DMS153 (cell line): ENCODE results near the gene FRY.

Experiments
- DNase-seq: peaks from one replicate; lab custom pipeline; 2025; lab: John Stamatoyannopoulos, UW

Gene FRY

GRCh38 chr13:32016631-32017030 is 14.9 kb upstream of the FRY start:
- no peak for DNase-seq

GRCh38 chr13:32017474-32017873 is 14.1 kb upstream of the FRY start:
- DNase-seq = no peak

- DNase-seq = no peak
Measured at GRCh38 chr13:32019612-32020233, 11.9 kb upstream of the FRY start.

- no peak for DNase-seq
Measured at GRCh38 chr13:32021785-32022184, 9.8 kb upstream of the FRY start.

DNA sequence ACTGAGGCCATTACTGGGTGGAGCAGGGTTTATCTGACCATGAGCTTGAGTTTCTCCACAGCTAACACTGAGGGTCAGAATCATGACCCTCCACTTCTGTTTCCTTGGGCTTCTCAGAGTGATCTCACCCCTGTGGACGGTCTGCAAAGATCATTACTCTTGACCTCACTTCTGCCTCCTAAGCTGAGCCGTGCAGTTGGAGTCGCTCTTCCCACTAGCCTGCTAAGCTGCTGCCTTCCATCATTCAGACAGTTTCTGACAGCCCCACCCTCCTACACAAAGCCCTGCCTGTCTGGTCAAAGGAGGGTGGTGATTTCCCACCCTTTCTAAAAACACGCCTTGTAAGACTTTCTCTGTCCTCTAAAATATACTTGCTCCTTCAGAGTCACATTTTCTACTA is 9.3 kb upstream of the FRY start:
- no peak for DNase-seq

DNA sequence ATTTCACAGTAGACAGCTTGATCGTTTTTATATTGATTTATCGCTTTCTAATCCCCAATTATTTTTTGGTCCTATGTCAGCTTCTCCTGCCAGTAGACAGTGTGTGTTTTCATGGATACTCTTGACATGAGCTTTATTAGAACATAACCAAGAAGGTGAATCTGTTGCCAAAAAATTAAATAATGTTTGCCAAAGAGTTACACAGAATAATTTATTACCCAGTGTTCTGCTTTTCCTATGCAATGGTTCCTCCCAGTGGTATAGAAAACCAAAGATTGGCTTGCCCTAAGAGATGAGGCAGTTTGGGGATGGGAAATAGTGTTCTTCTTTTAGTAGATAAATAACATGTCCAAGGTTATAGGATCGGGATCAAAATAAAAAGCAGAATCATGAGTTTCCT is 8.5 kb upstream of the FRY start:
- DNase-seq = no peak

DNA sequence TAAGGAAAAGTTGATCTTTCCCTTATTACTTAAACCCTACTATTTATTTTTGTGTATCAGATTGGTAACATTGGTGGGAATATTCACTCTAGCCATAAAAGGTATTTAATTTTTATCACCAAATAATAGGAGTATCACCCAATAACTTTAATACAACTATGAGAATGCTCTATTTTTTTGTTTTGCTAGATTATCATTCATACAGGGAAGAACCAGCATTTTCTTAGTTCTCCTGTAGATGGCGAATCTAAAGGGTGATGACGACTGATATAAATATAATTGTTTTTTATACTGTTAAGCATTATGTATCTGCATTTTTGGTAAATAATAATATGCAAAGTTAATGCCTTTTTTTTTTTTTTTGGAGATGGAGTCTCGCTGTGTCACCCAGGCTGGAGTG is 7.9 kb upstream of the FRY start:
- DNase-seq = no peak

- DNase-seq = no peak
Measured at GRCh38 chr13:32024750-32025149, 6.8 kb upstream of the FRY start.

DNA sequence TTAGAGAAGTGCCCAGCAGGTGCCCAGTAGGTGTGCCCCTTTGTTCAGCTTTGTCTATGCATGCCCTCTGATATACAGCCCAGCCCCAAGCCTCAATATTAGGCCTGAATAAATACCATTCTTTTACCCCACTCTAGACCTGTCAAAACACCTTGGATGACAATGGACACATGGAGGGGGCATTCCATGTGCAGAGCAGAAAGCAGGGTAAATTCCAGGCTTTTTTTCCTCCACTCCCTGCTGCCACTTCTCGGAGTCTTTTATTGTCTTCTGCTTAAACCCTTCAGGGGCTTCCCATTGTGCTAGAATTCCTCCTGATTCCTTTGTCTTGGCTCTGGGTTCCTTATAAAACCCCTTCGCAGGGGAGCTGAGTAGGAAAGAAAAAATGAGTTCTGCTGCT is 5.8 kb upstream of the FRY start:
- DNase-seq = no peak

DNA sequence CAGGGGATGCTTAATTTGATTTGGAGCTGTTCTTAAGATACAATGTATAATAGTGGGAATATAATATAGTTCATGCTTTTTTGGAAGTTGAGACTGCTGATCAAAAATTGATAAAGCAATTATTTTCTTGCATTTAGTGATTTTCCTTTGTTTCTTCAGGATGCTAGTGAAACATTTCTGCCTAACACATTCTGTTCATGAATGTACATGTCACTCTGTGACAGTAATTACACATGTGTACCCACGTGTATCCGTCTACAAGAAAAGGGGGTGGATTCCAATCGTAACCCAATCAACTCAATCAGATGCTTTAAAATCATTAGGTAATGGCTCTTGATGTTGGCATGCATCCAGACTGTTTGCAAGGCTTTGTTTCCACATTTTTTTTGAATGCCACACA is 5.0 kb upstream of the FRY start:
- no peak for DNase-seq

GRCh38 chr13:32028711-32029110 is 2.9 kb upstream of the FRY start:
- DNase-seq = peak; percentile 79

- DNase-seq = no peak
Measured at GRCh38 chr13:32029684-32030083, 1.9 kb upstream of the FRY start.

DNA sequence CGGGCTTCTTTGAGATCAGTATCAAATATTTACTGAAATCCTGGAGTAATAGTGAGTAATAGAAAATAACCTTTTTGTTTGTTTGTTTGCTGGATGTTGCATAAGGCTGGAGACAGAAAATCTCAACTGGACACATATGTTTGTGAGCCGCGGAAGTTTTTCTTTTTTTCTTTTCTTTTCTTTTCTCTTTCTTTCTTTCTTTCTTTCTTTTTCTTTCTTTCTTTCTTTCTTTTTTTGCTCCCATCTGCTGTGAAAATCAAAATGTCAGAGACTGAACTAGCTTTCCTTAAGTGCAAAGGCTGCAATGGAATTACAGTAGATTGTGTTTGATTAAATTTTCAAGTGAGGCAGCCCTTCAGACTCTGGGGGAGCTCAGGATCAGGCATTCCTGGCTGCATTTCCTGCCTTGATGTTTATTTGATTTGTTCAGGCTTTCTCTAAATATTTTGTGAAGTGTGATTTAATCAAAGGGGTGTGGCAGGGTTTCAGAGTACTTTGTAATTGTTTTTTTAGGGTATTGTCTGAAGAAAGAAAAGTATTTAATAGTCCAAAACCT is 319 bp downstream of the FRY start:
- DNase-seq = no peak

DNA sequence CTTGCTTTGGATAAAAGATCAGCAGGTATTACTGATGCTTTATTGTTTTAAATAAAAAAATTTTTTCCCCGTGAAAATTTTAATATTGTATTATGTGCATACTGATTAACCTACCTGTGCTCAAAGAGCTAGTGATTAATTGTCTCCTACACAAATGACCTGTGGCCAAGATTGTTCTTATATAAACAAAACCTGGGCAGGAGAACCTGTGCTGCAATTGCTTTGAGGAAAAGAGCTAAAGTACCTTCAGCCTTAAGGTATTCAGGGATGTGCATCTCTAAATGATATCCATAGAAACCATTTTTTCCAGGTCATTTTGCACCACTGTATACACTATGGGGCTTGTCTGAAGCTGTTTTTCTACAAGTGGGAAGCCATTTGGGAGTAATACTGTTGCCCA is 1.2 kb downstream of the FRY start:
- no peak for DNase-seq

DNA sequence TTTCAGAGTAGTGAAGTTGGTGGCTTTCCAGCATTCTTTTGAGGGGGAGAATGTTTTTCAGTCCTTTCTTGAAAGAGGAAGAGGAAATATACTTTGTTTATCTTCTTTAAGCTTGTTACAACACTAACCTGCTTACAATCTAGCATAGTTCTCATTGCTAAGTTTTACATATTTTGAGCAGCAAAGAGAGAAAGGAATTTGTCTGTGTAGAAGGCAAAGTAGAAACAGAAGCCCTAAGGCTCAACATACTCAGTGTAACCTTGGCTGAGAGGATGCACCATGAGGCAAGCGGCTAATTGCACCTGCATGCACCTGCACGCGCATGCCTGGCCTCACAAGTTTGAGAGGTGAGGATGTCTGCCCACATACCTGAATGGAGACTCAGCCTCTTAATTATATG is 2.2 kb downstream of the FRY start:
- DNase-seq = no peak

DNA sequence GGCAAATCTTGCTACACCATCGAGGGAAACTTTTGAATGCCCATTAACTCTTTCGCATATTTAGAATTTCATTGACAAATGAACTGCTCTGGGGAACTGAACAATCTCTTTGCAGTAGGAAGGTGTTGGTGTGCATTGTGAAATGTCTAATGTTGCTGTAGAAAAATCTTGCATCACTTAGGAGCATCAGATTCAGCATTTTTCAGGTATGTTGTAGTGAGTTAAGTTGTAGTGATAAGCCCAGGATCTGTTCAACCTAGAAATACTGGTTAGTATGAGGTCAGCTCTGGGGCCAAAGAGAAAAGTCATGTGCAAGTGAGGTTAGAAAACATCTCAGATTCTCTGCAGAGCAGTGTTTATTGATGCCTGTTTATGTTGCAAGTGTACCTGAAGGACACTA is 4.1 kb downstream of the FRY start:
- DNase-seq = no peak

GRCh38 chr13:32036126-32036695 is 4.6 kb downstream of the FRY start:
- no peak for DNase-seq

DNA sequence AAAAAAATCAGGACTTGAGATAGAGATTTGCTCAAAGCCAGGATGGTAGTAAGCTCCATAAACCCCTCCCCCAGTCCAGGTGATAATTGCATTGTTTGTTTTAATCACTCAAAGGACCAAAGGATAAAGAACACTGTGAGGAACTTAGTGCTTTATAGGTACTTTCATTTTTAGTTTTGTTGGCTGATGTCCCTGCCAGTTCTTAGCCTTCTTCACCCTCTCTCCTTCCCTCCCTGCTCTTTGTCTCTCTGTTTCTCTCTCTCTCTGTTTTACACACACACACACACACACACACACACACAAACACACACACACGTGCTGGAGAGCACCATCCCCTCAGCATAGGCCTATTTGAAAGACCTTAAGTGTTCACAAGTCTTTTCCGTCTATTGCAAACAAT is 5.2 kb downstream of the FRY start:
- peak; percentile 21 for DNase-seq

GRCh38 chr13:32037471-32037870 is 5.9 kb downstream of the FRY start:
- DNase-seq = no peak

DNA sequence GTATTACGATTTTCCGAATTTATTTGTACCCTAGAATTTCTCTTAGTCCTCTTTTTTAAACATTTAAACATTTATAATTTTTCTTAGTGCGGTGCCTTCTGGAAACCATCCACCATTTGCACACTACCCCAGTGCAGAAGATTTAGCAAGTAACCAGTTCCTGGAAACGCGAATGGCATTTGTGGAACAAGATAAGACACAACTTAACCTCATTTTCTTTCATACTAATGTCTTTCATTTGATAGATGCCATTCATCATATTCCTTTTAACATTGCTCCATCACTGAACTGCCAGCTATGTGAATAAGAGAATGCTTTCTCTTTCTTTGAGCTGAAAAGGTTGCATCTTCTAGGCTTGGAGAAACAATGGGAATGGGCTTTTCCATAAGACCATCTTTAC is 6.8 kb downstream of the FRY start:
- no peak for DNase-seq

DNA sequence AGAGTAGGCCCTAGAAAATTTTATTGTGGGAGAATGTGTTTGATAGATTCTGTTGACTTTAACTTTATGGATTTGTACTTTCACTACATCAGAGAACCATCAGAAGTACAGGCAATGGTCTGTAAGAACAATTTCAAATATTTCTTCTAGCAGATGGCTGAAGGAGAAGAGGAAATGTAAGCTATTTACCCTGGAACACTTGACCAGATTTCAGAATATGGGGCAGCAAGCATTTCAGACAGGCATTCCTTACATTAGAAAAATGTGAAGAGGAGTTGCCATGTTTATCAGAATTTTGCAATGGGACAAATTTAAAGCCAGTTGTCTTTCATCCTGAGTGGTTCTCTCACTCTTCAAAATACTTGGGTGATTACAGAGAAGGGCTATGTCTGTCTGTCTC is 7.5 kb downstream of the FRY start:
- no peak for DNase-seq

DNA sequence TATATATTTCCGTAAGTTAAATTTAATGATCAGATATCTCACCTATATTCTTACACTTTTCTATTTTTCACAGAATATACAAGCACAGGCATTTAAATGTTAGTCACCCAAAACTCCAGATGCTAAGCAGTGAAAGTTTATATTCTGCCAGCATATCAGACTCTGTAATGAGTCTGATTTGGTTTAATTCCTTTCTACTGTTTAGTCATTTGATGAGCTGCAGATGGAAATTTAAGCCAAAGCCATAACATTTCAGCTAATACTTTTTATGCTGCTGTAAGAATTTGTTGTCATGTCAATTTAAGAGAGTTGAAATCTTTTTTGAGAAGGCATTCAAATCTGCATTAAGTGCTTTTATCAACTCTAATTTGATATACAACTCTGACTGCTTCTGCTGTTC is 8.0 kb downstream of the FRY start:
- DNase-seq = no peak

GRCh38 chr13:32040052-32040642 is 8.6 kb downstream of the FRY start:
- DNase-seq = no peak

- no peak for DNase-seq
Measured at GRCh38 chr13:32040689-32041088, 9.1 kb downstream of the FRY start.
